Measurements from ENCODE around the gene DSCAML1.

The DSCAML1 gene

GRCh38 chr11:117442869-117443239, 354.2 kb downstream of the DSCAML1 start (continued):
- TF ChIP-seq CREB5 (CRISPR knock-in tag; IDR thresholded peaks at IDR 0.05; ENCODE audit: low read depth) (no peak), ESRRG (CRISPR knock-in tag; IDR thresholded peaks at IDR 0.05) (no peak)

- TF ChIP-seq CREB5 (CRISPR knock-in tag; IDR thresholded peaks at IDR 0.05; ENCODE audit: low read depth): no peak
- TF ChIP-seq TSHZ2 (CRISPR knock-in tag; IDR thresholded peaks at IDR 0.05): no peak
- TF ChIP-seq POU6F1 (CRISPR knock-in tag; IDR thresholded peaks at IDR 0.05; ENCODE audit: borderline replicate concordance, low read depth): no peak
- no peak for ATAC-seq
Observed at GRCh38 chr11:117442049-117442868, 354.8 kb downstream of the DSCAML1 start.

GRCh38 chr11:117441146-117441975, 355.7 kb downstream of the DSCAML1 start:
- TF ChIP-seq CSDC2 (CRISPR knock-in tag; IDR thresholded peaks at IDR 0.05): no peak
- TF ChIP-seq ISL1 (CRISPR knock-in tag; IDR thresholded peaks at IDR 0.05): no peak
- ATAC-seq: no peak

GRCh38 chr11:117440258-117440657, 356.8 kb downstream of the DSCAML1 start:
- ATAC-seq: no peak
- no peak for TF ChIP-seq TOX (CRISPR knock-in tag; IDR thresholded peaks at IDR 0.05; ENCODE audit: borderline replicate concordance)
- no peak for TF ChIP-seq TCF4 (CRISPR knock-in tag; IDR thresholded peaks at IDR 0.05; ENCODE audit: borderline replicate concordance)

- no peak for TF ChIP-seq ISL1 (CRISPR knock-in tag; IDR thresholded peaks at IDR 0.05)
- TF ChIP-seq ZFP3 (CRISPR knock-in tag; IDR thresholded peaks at IDR 0.05): no peak
- no peak for TF ChIP-seq BACH2 (CRISPR knock-in tag; IDR thresholded peaks at IDR 0.05; ENCODE audit: borderline replicate concordance)
- TF ChIP-seq TSHZ2 (CRISPR knock-in tag; IDR thresholded peaks at IDR 0.05): no peak
- no peak for TF ChIP-seq TOX (CRISPR knock-in tag; IDR thresholded peaks at IDR 0.05; ENCODE audit: borderline replicate concordance)
- TF ChIP-seq ZNF565 (CRISPR knock-in tag; conservative IDR thresholded peaks at IDR 0.05; ENCODE audit: low read depth): no peak
- TF ChIP-seq GLIS3 (CRISPR knock-in tag; IDR thresholded peaks at IDR 0.05): no peak
- no peak for TF ChIP-seq ZC3H10 (CRISPR knock-in tag; IDR thresholded peaks at IDR 0.05)
- no peak for TF ChIP-seq OSR1 (CRISPR knock-in tag; IDR thresholded peaks at IDR 0.05)
- no peak for TF ChIP-seq PATZ1 (CRISPR knock-in tag; IDR thresholded peaks at IDR 0.05; ENCODE audit: borderline replicate concordance)
- no peak for TF ChIP-seq ZNF70 (CRISPR knock-in tag; IDR thresholded peaks at IDR 0.05)
- no peak for TF ChIP-seq POU6F1 (CRISPR knock-in tag; IDR thresholded peaks at IDR 0.05; ENCODE audit: borderline replicate concordance, low read depth)
- TF ChIP-seq ESRRG (CRISPR knock-in tag; IDR thresholded peaks at IDR 0.05): no peak
- TF ChIP-seq PPARA (CRISPR knock-in tag; IDR thresholded peaks at IDR 0.05; ENCODE audit: borderline replicate concordance): no peak
- ATAC-seq: no peak
Observed at GRCh38 chr11:117439256-117439655, 357.8 kb downstream of the DSCAML1 start.

Measured in SK-N-SH treated with all-trans-retinoic acid at 6 μM for 48 hours (cell line).